HepG2 (cell line): ENCODE measurements around the gene PSENEN. TPM values are rescaled to one million over a fixed set of nuclear protein-coding genes. Genes with fewer than 3 reads are reported as not detected.

Experiments
- HMGXB4 ChIP-seq, 2 experiments: sonication (generic) in 1 of 2; formaldehyde crosslinking in 1 of 2; IDR thresholded peaks; 2 replicates each; pipeline versions ENCODE4 v1.4.0 to v1.6.1; 2018 to 2020; ENCODE audit warnings: missing genetic modification reagents in 2 of 2, borderline replicate concordance in 1 of 2, low read depth in 1 of 2, mild to moderate bottlenecking in 1 of 2, missing biosample characterization in 1 of 2
- SATB2 ChIP-seq: sonication (generic); formaldehyde crosslinking; IDR thresholded peaks from 2 replicates; pipeline ENCODE4 v1.5.0; 2020; ENCODE audit warnings: missing genetic modification reagents
- SIN3B ChIP-seq: fragments of 150-350 bp; IDR thresholded peaks from 2 replicates; pipeline ENCODE4 v1.6.1; 2014; ENCODE audit warnings: low read length
- SRF ChIP-seq: IDR thresholded peaks from 2 replicates; pipeline ENCODE4 v1.6.1; 2011; ENCODE audit warnings: mild to moderate bottlenecking, low read depth, low read length, moderate library complexity
- TFDP1 ChIP-seq: IDR thresholded peaks from 2 replicates; pipeline ENCODE4 v1.6.1; 2016; ENCODE audit warnings: missing compliant biosample characterization, missing genetic modification reagents, borderline replicate concordance
- YEATS4 ChIP-seq: sonication (generic); formaldehyde crosslinking; IDR thresholded peaks from 2 replicates; pipeline ENCODE4 v1.4.0; 2020; ENCODE audit warnings: missing genetic modification reagents, borderline replicate concordance
- YY1 ChIP-seq: IDR thresholded peaks from 2 replicates; pipeline ENCODE4 v1.6.1; 2011; ENCODE audit warnings: low read length, low read depth, moderate library complexity, mild to moderate bottlenecking; ENCODE audit not compliant: insufficient read depth, insufficient replicate concordance
- ZBTB1 ChIP-seq: sonication (generic); formaldehyde crosslinking; IDR thresholded peaks from 2 replicates; pipeline ENCODE4 v1.4.0; 2020; ENCODE audit warnings: missing genetic modification reagents, borderline replicate concordance
- ZBTB20 ChIP-seq: sonication (generic); formaldehyde crosslinking; IDR thresholded peaks from 2 replicates; pipeline ENCODE4 v1.8.1; 2023; ENCODE audit warnings: missing genetic modification reagents, low read depth, mild to moderate bottlenecking, borderline replicate concordance
- ZNF12 ChIP-seq: sonication (generic); formaldehyde crosslinking; IDR thresholded peaks from 2 replicates; pipeline ENCODE4 v1.5.0; 2020; ENCODE audit warnings: missing genetic modification reagents
- ZNF281 ChIP-seq: sonication (generic); formaldehyde crosslinking; IDR thresholded peaks from 2 replicates; pipeline ENCODE4 v1.4.0; 2020; ENCODE audit warnings: missing genetic modification reagents, borderline replicate concordance
- ZNF446 ChIP-seq: sonication (generic); formaldehyde crosslinking; IDR thresholded peaks from 2 replicates; pipeline ENCODE4 v1.5.0; 2020; ENCODE audit warnings: mild to moderate bottlenecking, missing genetic modification reagents
- ZNF780A ChIP-seq: sonication (generic); formaldehyde crosslinking; IDR thresholded peaks from 2 replicates; pipeline ENCODE4 v1.8.0; 2022; ENCODE audit warnings: mild to moderate bottlenecking, missing genetic modification reagents, moderate library complexity
- ZNF790 ChIP-seq: sonication (generic); formaldehyde crosslinking; IDR thresholded peaks from 2 replicates; pipeline ENCODE4 v1.8.0; 2022; ENCODE audit warnings: missing genetic modification reagents, mild to moderate bottlenecking, borderline replicate concordance
- polyA plus RNA-seq, 8 experiments: library from polyadenylated mRNA; depleted of rRNA in 3 of 8; stranded (reverse) in 7 of 8; unstranded in 1 of 8; fragments of >200 nt; fragmentation: Illumina TruSeq in 4 of 8; extraction: Trizol in 4 of 8; gene quantifications; 2 replicates each; pipeline versions ENCODE4 v1.2.1 to v1.2.3, GENCODE V29; 2011 to 2016; ENCODE audit warnings: low read depth in 4 of 8, missing spikeins in 1 of 8, mixed read lengths in 1 of 8; ENCODE audit not compliant: insufficient read depth in 1 of 8
- total RNA-seq, 5 experiments: library from RNA; depleted of rRNA; stranded (reverse); fragments of >200 nt; fragmentation: Illumina TruSeq; extraction: Trizol; gene quantifications; 2 replicates each; pipeline ENCODE4 v1.2.3, GENCODE V29; 2016; ENCODE audit warnings: low read depth in 1 of 5
- TF ChIP-seq, protein P1 (sequence below): sonication (generic); formaldehyde crosslinking; IDR thresholded peaks from 2 replicates; pipeline ENCODE4 v1.5.0; 2020; ENCODE audit warnings: missing genetic modification reagents
- TF ChIP-seq, protein P2 (sequence below): sonication (generic); formaldehyde crosslinking; IDR thresholded peaks from 2 replicates; pipeline ENCODE4 v1.4.0; 2020; ENCODE audit warnings: mild to moderate bottlenecking, missing genetic modification reagents
- TF ChIP-seq, protein P3 (sequence below): sonication (generic); formaldehyde crosslinking; IDR thresholded peaks from 2 replicates; pipeline ENCODE4 v1.9.0; 2021; ENCODE audit warnings: missing genetic modification reagents, borderline replicate concordance

The PSENEN gene
- total and polyA plus RNA-seq, 2 of the 13 experiments (the other 11 are each of a cell fraction or from before 2014, with no cell fraction given), result 16.9 to 34.2 TPM

GRCh38 chr19:35717665-35718344 lies 27.6 kb upstream of the PSENEN start, which contains the start of gene KMT2B (continued):
- TF ChIP-seq, protein P1, sequence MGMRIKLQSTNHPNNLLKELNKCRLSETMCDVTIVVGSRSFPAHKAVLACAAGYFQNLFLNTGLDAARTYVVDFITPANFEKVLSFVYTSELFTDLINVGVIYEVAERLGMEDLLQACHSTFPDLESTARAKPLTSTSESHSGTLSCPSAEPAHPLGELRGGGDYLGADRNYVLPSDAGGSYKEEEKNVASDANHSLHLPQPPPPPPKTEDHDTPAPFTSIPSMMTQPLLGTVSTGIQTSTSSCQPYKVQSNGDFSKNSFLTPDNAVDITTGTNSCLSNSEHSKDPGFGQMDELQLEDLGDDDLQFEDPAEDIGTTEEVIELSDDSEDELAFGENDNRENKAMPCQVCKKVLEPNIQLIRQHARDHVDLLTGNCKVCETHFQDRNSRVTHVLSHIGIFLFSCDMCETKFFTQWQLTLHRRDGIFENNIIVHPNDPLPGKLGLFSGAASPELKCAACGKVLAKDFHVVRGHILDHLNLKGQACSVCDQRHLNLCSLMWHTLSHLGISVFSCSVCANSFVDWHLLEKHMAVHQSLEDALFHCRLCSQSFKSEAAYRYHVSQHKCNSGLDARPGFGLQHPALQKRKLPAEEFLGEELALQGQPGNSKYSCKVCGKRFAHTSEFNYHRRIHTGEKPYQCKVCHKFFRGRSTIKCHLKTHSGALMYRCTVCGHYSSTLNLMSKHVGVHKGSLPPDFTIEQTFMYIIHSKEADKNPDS, result no peak
- no peak for TF ChIP-seq HMGXB4 (CRISPR knock-in tag; IDR thresholded peaks at IDR 0.05; ENCODE audit: borderline replicate concordance in 1 of 2, low read depth in 1 of 2)
- TF ChIP-seq YEATS4, result no peak
- TF ChIP-seq ZNF281 (CRISPR knock-in tag), result peak; percentile 62; the same call in 1 of the 2 replicates
- no peak for TF ChIP-seq SIN3B
- no peak for TF ChIP-seq ZNF12 (CRISPR knock-in tag)
- TF ChIP-seq ZNF446, result no peak
- TF ChIP-seq ZBTB1 (CRISPR knock-in tag), result no peak
- TF ChIP-seq ZNF790, result no peak
- TF ChIP-seq SRF, result no peak
- TF ChIP-seq, protein P2, sequence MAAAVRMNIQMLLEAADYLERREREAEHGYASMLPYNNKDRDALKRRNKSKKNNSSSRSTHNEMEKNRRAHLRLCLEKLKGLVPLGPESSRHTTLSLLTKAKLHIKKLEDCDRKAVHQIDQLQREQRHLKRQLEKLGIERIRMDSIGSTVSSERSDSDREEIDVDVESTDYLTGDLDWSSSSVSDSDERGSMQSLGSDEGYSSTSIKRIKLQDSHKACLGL (CRISPR knock-in tag), result no peak
- TF ChIP-seq ZBTB20 (CRISPR knock-in tag), result no peak
- TF ChIP-seq ZNF780A (CRISPR knock-in tag), result no peak
- no peak for TF ChIP-seq SATB2 (CRISPR knock-in tag)
- TF ChIP-seq, protein P3, sequence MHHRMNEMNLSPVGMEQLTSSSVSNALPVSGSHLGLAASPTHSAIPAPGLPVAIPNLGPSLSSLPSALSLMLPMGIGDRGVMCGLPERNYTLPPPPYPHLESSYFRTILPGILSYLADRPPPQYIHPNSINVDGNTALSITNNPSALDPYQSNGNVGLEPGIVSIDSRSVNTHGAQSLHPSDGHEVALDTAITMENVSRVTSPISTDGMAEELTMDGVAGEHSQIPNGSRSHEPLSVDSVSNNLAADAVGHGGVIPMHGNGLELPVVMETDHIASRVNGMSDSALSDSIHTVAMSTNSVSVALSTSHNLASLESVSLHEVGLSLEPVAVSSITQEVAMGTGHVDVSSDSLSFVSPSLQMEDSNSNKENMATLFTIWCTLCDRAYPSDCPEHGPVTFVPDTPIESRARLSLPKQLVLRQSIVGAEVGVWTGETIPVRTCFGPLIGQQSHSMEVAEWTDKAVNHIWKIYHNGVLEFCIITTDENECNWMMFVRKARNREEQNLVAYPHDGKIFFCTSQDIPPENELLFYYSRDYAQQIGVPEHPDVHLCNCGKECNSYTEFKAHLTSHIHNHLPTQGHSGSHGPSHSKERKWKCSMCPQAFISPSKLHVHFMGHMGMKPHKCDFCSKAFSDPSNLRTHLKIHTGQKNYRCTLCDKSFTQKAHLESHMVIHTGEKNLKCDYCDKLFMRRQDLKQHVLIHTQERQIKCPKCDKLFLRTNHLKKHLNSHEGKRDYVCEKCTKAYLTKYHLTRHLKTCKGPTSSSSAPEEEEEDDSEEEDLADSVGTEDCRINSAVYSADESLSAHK, result no peak
- peak; percentile 69 for TF ChIP-seq YY1
- TF ChIP-seq TFDP1, result peak; percentile 50; the same call in 1 of the 2 replicates
